HG03354 (cell line): Measurements from ENCODE around the gene FURIN.
"Not testable (repeated sequence)": the region's sequence is repeated elsewhere in the genome, so short reads cannot be mapped to it uniquely, and the experiment has no call there.

Source experiments
- ATAC-seq: cut with Tn5 transposase; IDR thresholded peaks from one replicate; pipeline ENCODE4 v1.9.1; 2021; ENCODE audit warnings: mild to moderate bottlenecking; ENCODE audit not compliant: unreplicated experiment, poor library complexity, severe bottlenecking

Gene FURIN

DNA sequence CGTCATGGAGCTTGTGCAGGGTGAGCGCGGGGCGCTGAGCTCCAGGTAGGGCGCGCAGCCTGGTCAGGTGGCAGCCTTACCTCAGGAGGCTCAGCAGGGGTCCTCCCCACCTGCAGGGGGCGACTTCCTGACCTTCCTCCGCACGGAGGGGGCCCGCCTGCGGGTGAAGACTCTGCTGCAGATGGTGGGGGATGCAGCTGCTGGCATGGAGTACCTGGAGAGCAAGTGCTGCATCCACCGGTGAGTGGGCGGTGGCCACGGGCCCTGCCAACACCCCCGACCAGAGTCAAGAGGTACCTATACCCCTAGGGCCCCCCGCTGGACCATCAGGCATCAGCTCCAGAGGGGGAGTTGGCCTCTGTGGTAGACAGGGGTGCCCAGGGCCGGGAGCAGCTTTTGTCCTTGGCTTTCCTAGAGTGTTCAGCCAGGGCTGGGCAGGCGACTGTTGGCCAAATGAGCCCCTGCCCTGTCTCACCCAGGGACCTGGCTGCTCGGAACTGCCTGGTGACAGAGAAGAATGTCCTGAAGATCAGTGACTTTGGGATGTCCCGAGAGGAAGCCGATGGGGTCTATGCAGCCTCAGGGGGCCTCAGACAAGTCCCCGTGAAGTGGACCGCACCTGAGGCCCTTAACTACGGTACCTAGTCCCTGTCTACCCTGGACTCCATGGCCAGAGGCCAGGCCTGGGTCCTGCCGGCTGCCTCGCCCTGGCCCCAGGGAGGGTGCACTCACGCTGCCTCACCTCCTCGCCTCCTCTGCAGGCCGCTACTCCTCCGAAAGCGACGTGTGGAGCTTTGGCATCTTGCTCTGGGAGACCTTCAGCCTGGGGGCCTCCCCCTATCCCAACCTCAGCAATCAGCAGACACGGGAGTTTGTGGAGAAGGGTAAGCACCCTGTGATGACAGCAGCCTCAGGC, 25.0 kb downstream of the FURIN start:
- ATAC-seq: no peak

- no peak for ATAC-seq
Measured at GRCh38 chr15:90895571-90896117, 27.3 kb downstream of the FURIN start.

DNA sequence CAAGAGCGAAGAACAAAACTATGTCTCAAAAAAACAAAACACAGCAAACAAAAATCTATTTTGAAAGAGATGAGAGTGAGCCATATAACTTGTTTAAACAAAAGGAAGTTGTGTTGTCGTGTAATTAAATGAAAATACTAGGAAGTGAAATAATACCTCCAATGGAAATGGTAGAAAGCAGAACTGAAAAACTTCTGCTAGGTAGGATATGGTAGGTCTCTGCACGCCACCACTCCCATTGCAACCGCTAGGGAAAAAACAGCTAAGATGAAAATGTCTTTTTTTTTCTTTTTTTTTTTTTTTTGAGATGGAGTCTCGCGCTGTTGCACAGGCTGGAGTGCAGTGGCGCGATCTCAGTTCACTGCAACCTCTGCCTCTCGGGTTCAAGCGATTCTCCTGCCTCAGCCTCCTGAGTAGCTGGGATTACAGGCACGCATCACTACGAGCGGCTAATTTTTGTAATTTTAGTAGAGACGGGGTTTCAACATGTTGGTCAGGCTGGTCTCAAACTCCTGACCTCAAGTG, 28.8 kb downstream of the FURIN start:
- peak; percentile 52 for ATAC-seq

DNA sequence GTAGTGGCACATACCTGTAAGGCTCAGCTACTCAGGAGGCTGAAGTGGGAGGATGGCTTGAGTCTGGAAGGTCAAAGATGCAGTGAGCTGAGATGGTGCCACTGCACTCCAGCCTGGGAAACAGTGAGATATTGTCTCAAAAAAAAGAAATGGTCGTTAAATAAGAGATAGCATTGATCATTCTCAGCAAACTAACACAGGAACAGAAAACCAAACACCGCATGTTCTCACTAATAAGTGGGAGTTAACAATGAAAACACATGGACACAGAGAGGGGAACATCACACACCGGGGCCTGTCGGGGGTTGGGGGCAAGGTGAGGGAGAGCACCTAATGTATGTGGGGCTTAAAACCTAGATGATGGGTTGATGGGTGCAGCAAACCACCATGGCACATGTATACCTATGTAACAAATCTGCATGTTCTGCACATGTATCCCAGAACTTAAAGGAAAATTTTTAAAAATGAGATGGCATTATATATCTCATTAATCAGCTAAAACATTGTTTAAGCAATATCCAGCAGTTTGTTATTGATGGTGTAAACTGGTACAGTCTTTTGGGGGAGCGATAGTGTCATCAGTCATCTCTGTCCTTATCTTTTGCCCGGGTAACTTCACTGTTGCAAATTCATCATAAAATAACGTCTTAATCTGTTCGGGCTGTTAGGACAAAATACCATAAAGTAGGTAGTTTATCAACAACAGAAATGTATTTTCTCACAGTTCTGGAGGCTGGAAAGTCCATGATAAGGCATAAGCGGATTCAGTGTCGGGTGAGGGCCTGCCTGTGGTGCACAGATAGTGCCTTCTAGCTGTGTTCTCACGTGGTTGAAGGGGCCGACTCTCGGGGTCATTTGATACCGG, 33.0 kb downstream of the FURIN start:
- ATAC-seq: no peak

- peak; percentile 77 for ATAC-seq
Measured at GRCh38 chr15:90902040-90902839, 33.9 kb downstream of the FURIN start.

DNA sequence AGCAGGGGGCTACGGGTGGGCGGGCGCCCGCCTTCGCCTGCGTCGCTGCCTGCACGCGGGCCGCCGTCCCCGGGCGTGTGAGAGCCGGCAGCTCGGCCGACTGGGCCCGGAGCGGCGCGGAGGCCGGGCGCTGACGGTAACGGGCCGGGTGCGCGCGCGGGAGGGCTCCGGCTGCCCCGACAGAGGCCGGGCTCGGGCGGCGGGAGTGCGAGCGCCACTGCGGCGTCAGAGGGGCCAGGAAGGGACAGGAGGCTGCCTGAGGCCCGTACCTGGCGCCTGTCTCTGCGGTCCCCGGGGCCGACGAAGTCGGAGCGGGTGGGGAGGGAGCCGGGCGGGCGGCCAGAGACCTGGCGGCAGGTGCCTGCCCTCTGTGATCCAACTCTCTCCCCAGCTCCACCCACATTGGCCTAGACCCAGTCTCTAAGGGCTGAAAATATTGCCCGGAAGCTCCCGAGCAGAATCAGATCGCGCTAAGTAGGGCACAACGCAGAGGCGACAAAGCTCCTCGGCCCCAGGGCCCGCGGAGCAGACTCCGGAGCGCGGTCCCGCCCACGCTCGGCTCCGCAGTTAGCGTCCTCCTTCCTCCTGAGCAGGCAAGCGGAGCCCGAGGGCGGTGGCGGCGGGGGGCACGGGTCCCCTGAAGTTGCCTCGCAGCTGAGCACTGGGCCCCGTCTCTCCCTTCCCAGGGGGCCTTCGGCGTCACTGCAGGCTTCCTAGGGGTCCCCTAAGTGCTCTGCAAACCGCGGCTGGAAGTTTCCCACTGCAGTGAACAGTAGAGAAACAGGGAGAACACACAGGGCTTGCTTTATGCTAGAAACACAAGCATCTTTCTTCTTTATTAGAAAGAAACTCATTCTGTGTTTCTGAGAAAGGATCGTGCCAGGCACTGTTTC, 34.7 kb downstream of the FURIN start, which contains the start of gene MAN2A2:
Gene MAN2A2 (plus strand): TSS at position 463 of the 893 bp plus-strand sequence. CDS start 906 bp downstream, outside the sequence.
- ATAC-seq: peak; percentile 63

GRCh38 chr15:90903733-90904536, 35.5 kb downstream of the FURIN start:
- no peak for ATAC-seq

DNA sequence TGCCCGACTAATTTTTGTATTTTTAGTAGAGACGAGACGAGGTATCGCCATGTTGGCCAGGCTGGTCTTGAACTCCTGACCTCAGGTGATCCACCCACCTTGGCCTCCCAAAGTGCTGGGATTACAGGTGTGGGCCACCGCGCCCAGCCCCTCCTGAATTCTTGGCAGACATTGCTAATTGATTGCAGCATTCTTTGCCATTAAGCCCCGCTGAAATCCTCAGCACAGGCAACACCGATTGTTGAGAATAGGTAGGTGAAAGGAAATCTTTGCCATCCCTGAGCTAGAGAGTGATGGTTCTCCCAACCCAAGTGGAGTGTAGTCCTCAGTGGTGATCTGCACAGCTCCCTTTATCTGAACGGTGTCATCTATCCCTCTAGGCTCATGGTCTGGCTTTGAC, 36.4 kb downstream of the FURIN start:
- no peak for ATAC-seq

GRCh38 chr15:90905306-90906180, 37.2 kb downstream of the FURIN start:
- ATAC-seq: no peak

GRCh38 chr15:90906181-90906849, 37.9 kb downstream of the FURIN start:
- ATAC-seq: no peak

- no peak for ATAC-seq
Measured at GRCh38 chr15:90907051-90907660, 38.8 kb downstream of the FURIN start.

DNA sequence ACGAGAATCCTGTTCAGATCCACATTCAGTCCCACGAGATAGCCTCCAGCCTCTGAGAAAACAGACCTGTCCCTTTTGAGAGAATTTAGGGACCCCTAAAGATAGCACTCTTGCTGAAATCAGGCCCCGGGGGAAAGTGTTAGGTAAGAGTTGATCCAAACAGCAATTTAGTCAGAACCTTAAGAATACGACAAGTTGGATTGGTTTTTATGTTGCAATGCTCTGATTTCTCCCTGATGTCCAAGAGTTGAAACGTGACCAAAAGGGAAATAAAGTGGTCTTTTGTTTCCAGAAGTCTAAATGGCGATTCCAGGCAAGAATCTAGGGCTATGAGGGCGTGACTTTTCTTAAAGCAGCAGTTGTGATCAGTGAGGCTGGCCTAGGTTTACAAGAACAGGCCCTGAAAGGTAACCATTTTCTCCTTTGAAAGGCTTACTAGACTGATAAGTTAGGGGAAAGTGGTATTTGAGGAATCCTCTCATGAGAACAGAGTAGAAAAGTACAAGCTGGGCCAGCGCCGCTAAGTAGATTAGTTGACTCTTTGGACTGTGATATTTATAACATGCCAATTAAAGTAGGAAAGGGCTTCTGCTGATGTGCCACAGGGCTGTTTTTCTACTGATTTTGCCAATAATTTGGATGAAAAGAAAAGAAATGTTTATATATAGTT, 39.6 kb downstream of the FURIN start:
- ATAC-seq: no peak

- ATAC-seq: not testable (repeated sequence)
Measured at GRCh38 chr15:90909449-90909848, 41.1 kb downstream of the FURIN start.

- no peak for ATAC-seq
Measured at GRCh38 chr15:90909976-90910375, 41.6 kb downstream of the FURIN start.
